HG03097 (cell line): ENCODE results near the gene RNF123.

ENCODE experiments used
- ATAC-seq: cut with Tn5 transposase; IDR thresholded peaks from one replicate; pipeline ENCODE4 v1.9.1; 2021; ENCODE audit not compliant: unreplicated experiment, low FRiP score

Gene RNF123

GRCh38 chr3:49700453-49701128, 11.2 kb downstream of the RNF123 start:
- ATAC-seq: no peak

DNA sequence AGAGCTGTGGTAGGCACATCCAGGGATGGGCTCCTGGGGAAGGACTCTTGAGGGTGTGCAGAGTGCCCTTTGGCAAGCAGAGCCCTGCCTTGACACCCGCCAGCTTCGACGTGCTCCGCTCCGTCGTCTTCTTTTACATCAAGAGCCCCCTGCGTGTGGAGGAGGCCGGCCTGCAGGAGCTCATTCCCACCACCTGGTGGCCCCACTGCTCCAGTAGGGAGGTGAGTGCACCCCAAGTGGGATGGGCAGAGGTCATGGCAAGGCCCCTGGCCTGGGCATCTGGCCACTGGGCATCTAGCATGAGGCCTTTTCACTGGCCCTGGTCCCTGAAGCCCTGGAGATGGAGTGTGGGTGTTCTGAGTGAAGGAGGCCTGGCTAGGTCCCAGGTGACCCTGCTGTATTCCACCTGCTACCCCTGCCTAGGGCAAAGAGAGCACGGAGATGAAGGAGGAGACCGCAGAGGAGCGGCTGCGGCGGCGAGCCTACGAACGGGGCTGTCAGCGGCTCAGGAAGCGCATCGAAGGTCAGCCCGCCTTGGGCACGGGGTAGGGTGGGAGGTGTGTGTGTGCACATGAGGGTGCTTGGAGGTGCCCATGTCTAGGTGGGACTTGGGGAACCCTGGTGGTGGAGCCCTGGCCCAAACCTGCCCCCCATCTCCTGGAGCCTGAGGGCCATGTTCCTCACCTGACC, 12.2 kb downstream of the RNF123 start:
- ATAC-seq: no peak

DNA sequence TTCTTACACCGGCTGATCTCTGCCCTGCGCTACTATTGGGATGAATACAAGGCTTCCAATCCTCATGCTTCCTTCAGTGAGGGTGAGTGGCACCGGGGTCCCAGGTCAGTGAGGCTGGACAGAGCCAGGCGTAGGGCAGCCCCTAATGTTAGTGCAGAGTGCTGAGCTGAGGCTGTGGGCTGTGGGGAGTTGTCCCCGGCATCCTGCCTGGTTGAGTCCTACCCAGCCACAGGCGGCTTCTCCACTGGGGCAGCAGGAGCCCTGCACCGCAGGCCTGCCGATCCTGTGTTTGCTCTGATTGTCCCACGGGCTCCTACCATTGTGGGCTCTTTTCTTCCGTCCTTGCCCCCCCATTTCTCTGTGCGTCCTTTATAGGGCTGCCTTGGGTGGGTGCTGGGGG, 13.3 kb downstream of the RNF123 start:
- no peak for ATAC-seq

- ATAC-seq: no peak
These were observed 14.1 kb downstream of the RNF123 start for GRCh38 chr3:49703443-49703927.

DNA sequence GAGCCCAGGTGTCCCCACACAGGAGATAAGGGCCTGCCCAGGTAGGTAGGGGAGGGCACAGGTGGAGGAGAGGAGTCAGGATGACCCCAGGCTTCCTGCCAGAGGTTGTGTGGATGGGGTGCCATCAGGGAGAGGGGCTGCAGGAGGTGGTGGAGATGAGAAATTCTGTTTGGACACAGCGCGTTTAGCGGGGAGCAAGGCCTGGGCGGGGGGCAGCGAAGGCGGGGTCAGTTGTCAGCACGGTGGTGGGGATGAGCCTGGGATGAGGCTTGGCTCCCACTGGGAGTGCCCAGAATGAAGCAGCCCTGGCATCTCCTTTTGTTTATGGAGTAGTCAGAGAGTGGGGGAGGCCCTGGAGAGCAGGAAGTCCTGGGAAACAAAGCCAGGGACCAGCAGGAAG, 14.6 kb downstream of the RNF123 start:
- ATAC-seq: no peak

DNA sequence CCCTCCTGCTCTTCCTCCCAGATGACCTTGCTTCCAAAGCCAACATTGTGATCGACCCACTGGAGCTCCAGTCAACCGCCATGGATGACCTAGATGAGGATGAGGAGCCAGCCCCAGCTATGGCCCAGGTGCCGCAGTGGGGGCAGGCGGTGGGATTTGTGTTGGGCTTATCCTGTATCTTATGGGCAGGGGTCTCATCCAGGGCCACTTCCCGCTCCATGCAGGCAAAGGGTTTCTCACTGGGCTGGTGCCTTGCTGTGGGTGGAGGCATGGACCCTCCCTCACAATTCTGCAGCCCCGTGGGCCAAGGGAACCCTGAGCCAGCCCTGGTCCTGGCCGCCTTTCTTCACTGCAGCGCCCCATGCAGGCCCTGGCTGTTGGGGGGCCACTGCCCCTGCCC, 15.3 kb downstream of the RNF123 start:
- no peak for ATAC-seq

GRCh38 chr3:49705390-49705960, 16.1 kb downstream of the RNF123 start:
- no peak for ATAC-seq

DNA sequence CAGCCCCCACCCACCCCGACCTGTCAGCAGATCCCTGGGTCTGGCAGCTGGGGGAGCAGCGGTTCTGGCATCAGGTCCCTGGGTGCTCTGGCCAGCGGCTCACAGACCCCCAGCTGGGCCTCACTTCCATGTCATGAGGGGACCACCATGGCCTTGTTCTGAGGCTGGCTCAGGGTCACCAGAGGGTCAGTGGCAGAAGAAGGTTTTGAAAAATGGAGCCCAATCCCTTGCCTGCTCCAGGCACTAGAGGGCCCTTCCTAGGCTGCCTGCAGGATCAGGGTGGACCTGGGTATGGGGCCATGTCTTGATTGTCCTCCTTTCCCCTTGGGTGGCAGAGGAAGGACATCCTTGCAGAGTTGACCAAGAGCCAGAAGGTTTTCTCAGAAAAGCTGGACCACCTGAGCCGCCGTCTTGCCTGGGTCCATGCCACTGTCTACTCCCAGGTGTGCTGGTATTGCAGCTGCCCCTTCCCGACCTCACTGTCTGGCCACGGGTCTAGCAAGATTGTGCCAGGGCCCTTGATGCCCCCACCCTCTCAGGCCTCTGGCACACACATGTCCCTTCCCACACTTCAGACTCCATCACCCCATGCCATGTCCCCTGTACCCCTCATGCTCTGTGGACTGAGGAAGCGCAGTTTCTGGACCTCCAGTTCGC, 17.2 kb downstream of the RNF123 start:
- ATAC-seq: no peak

DNA sequence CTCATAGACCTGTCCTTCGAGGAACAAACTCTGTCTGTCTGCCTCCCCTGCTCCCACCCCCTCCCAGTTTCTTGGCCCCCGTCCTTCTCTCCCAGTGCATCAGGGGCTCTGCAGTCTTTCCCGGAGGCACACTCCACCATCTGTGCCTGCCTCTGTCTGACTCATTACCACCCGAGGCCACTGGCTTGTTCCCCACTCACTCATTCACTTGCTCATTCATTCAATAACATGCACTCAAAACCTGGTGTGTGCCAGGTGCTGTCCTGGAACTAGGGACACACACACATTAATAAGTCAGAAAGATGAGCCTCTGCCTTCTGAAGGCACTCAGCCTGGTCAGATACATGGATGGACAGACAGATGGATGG, 17.7 kb downstream of the RNF123 start:
- ATAC-seq: no peak

- no peak for ATAC-seq
These were observed 20.5 kb downstream of the RNF123 start for GRCh38 chr3:49709852-49710251.

DNA sequence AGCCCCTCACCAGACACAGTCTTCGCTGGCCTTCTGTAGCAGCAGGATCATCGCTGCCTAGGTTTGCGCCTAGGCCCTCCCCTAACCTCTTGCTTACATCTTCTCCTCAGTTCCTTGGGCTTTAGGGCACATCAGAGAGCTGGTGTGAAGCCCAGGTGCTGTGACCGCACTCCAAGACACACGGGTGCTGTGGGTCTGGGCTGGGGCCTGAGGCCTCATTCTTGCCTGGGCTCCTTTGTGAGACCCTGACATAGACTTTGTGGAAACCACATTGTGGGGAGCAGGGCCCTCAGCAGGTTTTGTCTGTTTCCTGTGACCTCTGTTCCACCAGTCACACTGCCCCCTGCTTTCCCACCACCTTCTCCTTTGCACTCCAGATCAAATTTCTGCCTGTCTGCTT, 22.1 kb downstream of the RNF123 start:
- ATAC-seq: no peak

GRCh38 chr3:49712166-49712565, 22.8 kb downstream of the RNF123 start:
- no peak for ATAC-seq

DNA sequence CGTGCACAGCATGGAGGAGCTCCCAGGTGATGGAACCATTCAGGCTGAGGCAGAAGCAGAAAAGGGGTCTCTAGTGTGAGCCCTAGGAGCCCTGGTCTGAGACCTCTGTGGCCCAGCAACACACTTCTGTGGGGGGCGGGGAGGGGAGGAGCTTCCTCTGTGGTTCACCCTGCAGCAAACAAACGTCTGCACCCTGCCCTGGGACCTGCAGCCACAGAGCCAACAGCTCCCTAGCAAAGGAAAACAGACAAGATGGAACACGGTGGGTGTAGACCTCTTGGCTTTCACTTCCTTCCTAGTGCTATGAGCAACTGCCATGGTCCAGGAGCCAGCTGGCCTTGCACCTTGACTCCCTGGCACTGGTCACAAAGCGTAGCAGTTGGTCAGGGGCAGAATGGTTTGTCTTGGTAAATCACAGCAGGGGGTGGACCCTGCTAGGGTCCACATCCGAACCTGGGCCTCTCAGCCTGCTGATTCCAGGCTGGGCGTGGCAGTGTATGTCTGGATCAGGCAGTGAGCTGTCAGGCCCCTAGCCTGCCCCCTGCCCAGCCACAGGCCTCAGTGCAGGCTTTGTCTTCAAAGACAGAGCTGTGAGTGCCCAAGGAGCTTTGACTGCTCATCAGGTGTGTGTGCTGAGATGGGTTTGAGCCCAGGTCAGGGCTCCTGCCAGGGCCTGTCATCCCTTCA, 23.4 kb downstream of the RNF123 start:
- ATAC-seq: no peak

GRCh38 chr3:49713336-49714105, 24.2 kb downstream of the RNF123 start:
- no peak for ATAC-seq

DNA sequence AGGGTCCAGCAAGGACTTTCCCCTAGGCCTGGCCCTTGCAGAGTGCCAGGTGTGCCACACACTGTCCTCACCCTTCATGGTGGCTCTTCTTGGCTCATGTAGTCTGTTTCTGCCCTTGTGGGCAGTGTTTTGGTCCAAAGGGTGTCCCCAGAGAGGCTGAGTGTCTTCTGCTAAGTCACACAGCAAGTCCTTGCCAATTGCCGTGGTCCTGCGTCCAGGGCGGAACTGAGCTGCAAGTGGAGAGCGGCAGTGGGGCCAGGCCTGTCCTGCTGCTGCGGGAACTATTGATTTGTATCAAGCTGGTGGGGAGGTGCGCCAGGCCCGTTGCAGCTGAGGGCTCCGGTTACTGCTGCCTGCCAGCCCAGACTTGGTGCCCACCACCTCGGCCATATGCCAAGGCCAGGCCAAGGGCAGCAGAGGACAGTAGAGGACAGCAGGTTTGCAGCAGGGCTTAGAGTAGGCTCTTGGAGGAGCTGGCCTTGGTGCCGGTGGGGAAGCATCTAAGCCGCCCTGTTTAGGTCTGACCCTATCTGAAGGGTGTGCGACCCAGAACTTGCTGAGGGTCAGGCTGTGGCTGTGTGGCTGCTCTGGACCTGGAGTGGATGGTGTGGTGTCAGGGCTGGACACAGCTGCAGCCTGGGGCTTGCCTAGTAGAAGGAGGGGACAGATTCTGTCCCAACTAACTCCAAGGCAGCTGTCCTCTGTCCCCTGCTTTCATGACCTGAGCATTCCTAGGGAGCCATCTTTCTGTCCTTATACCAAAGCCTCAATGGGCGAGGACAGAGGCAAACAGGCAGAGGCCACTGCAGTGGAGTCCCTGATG, 25.6 kb downstream of the RNF123 start:
- ATAC-seq: no peak

DNA sequence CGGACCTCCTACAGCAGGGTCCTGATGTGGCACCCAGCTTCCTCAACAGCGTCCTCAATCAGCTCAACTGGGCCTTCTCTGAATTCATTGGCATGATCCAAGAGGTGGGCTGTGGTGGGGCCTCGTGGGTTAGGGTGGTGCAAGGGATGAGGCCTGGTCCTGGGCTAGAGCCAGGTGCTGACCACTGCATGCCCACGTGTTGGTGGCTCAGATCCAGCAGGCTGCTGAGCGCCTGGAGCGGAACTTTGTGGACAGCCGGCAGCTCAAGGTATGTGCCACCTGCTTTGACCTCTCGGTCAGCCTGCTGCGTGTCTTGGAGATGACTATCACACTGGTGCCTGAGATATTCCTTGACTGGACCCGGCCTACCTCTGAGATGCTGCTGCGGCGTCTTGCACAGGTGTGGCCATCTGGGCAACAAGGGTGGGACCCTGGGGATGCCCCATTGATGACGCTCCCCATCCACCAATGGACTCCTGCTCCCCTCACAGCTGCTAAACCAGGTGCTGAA, 26.3 kb downstream of the RNF123 start:
- ATAC-seq: no peak

GRCh38 chr3:49716169-49716568, 26.8 kb downstream of the RNF123 start:
- no peak for ATAC-seq

- ATAC-seq: no peak
These were observed 27.4 kb downstream of the RNF123 start for GRCh38 chr3:49716691-49717210.
